Upper lobe of left lung (tissue), 6 donors: ENCODE data around the gene CD247. TPM values are rescaled to one million over a fixed set of nuclear protein-coding genes. Genes with fewer than 3 reads are reported as not detected.

Experiments
- ATAC-seq, 2 donors: fragments of 200-7000 bp; cut with Tn5 transposase; one replicate each; pipeline ENCODE4 v1.9.1; 2022; ENCODE audit warnings: mild to moderate bottlenecking in 2 of 2, moderate library complexity in 2 of 2; ENCODE audit not compliant: low FRiP score in 2 of 2
- DNase-seq, 2 donors: peaks; one replicate each; pipeline ENCODE4 v3.0.0-alpha.2; 2019 to 2020
- H3K27ac ChIP-seq, 4 donors: fragments of 200-600 bp; sonication (generic); one replicate each; pipeline ENCODE4 v1.5.1; 2016 to 2019
- H3K27me3 ChIP-seq, 4 donors: fragments of 200-600 bp; sonication (generic); one replicate each; pipeline ENCODE4 v1.5.1; 2017 to 2019
- H3K36me3 ChIP-seq, 4 donors: fragments of 200-600 bp; sonication (generic); one replicate each; pipeline ENCODE4 v1.5.1; 2016 to 2019
- H3K4me1 ChIP-seq, 4 donors: fragments of 200-600 bp; sonication (generic); one replicate each; pipeline ENCODE4 v1.5.1; 2018 to 2019
- H3K4me3 ChIP-seq, 4 donors: fragments of 200-600 bp; sonication (generic); one replicate each; pipeline ENCODE4 v1.5.1; 2017 to 2019; ENCODE audit warnings: mild to moderate bottlenecking in 2 of 4, moderate library complexity in 1 of 4
- H3K9me3 ChIP-seq, 4 donors: fragments of 200-600 bp; sonication (generic); one replicate each; pipeline ENCODE4 v1.5.1; 2018 to 2019
- CTCF ChIP-seq, 6 experiments: fragments of 450-650 bp in 4 of 6; fragments of 200-600 bp in 2 of 6; sonication (generic) in 2 of 6; IDR thresholded peaks; one replicate each; pipeline ENCODE4 v1.5.1; 2016 to 2019; ENCODE audit warnings: antibody characterized with exemption in 6 of 6
- EP300 ChIP-seq, 4 donors: sonication (generic); formaldehyde crosslinking; IDR thresholded peaks; one replicate each; pipeline ENCODE4 v1.5.1; 2017; ENCODE audit warnings: antibody characterized with exemption in 4 of 4, control low read depth in 2 of 4
- POLR2A ChIP-seq, 4 donors: fragments of 450-650 bp; IDR thresholded peaks; one replicate each; pipeline ENCODE4 v1.5.1; 2016 to 2017; ENCODE audit warnings: antibody characterized with exemption in 4 of 4, mild to moderate bottlenecking in 2 of 4
- POLR2AphosphoS5 ChIP-seq, 2 donors: sonication (generic); formaldehyde crosslinking; IDR thresholded peaks; one replicate each; pipeline ENCODE4 v1.5.1; 2017; ENCODE audit warnings: antibody characterized with exemption in 2 of 2
- whole genome bisulfite sequencing, 2 donors: methylation state at CpG; one replicate each; pipeline ENCODE4 v1.1.5; 2017 to 2018; 5-methylcytosine and 5-hydroxymethylcytosine counted together
- total RNA-seq, 6 donors: library from RNA; depleted of rRNA in 4 of 6; stranded (reverse); fragments of >200 nt in 4 of 6; gene quantifications; one replicate each; pipeline versions ENCODE4 v1.1.0 to v1.2.1, GENCODE V29; 2016 to 2021
- donor health status: DM: no; HTN: no; CAD: no; lungs with moderate emphysema.
- donor health status: DM: no; HTN: yes; CAD: no; lungs with severe emphysema.

The CD247 gene
- total RNA-seq, 6 donors from 2014 or later: 5.0 to 14.7 (median 8.7) TPM

GRCh38 chr1:167412072-167412471 is 106.3 kb downstream of the CD247 start:
- WGBS, 2 donors: 83 to 88% methylated on average over 4 of the region's 4 CpGs
- TF ChIP-seq POLR2A (IDR thresholded peaks at IDR 0.05): no peak
- TF ChIP-seq POLR2AphosphoS5 (IDR thresholded peaks at IDR 0.05): no peak
- no peak for TF ChIP-seq EP300 (IDR thresholded peaks at IDR 0.05)
- no peak for TF ChIP-seq CTCF (IDR thresholded peaks at IDR 0.05)
- peaks cover 0 to 9% (median 5%) of the 10 kb centered on the region in 4 donors for H3K4me1 ChIP-seq
- DNase-seq: no peak
- ATAC-seq: no peak
- H3K27ac ChIP-seq: no peak overlapping the region
- no peak overlapping the region for H3K4me3 ChIP-seq
- no peaks in the 10 kb centered on the region for H3K27me3 ChIP-seq
- no peaks in the 10 kb centered on the region for H3K9me3 ChIP-seq
- peaks cover 4 to 47% (median 9%) of the 10 kb centered on the region in 4 donors for H3K36me3 ChIP-seq

DNA sequence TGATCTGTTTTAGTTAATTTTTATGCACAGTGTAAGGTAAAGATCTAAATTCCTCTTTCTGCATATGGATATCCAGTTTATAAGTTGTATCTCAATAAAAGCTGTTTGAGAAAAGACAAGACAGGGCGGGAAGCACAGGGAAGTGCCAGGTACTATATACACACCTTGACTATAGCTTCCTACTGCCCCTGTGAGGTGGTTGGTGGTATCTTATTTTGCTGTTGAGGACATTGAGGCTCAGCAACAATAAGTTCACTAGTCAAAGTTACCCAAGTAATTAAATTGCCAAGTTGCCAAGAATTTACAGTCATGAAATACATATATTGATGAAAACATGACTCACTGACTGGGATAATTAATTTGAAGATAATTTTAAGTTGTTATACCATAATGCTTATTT is 109.1 kb downstream of the CD247 start:
- Histone ChIP-seq H3K27ac (no peak overlapping the region), H3K27me3 (no peaks in the 10 kb centered on the region), H3K36me3 (peaks cover 4 to 35% (median 5%) of the 10 kb centered on the region in 4 donors), H3K4me3 (no peak overlapping the region), H3K9me3 (no peaks in the 10 kb centered on the region), H3K4me1 (peaks cover 0 to 14% (median 7%) of the 10 kb centered on the region in 4 donors)
- TF ChIP-seq EP300 (IDR thresholded peaks at IDR 0.05) (no peak), POLR2AphosphoS5 (IDR thresholded peaks at IDR 0.05) (no peak), CTCF (IDR thresholded peaks at IDR 0.05) (no peak), POLR2A (IDR thresholded peaks at IDR 0.05) (no peak)
- no peak for DNase-seq
- WGBS, 2 donors: 88 to 100% methylated on average over 1 of the region's 1 CpG
- no peak for ATAC-seq

DNA sequence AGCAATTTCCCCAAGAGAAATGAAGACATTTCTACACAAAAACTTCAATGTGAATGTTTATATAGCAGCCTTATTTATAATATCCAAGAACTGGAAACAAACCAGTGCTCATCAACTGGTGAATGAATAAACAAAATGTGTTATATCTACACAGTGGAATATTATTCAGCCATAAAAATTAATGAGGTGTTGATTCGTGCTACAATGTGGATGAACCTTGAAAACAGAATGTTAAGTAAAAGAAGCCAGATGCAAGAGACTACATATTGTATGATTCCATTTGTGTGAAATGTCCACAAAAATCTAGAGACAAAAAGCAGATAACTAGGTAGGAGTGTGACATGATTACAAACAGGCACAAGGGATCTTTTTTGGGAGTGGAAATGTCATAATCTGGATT is 110.0 kb downstream of the CD247 start:
- ATAC-seq: no peak
- Histone ChIP-seq H3K4me1 (peaks cover 0 to 21% (median 14%) of the 10 kb centered on the region in 4 donors), H3K9me3 (no peaks in the 10 kb centered on the region), H3K27ac (no peak overlapping the region), H3K36me3 (peaks cover 4 to 30% (median 5%) of the 10 kb centered on the region in 4 donors), H3K4me3 (no peak overlapping the region), H3K27me3 (no peaks in the 10 kb centered on the region)
- no peak for TF ChIP-seq EP300 (IDR thresholded peaks at IDR 0.05)
- no peak for TF ChIP-seq POLR2AphosphoS5 (IDR thresholded peaks at IDR 0.05)
- TF ChIP-seq CTCF (IDR thresholded peaks at IDR 0.05): no peak
- no peak for TF ChIP-seq POLR2A (IDR thresholded peaks at IDR 0.05)
- 90 to 94% methylated on average over 1 of the region's 1 CpG for WGBS, 2 donors
- no peak for DNase-seq

- Histone ChIP-seq H3K4me1 (peaks cover 0 to 22% (median 15%) of the 10 kb centered on the region in 4 donors), H3K27me3 (no peaks in the 10 kb centered on the region), H3K9me3 (no peaks in the 10 kb centered on the region), H3K4me3 (no peak overlapping the region), H3K36me3 (peaks cover 0 to 25% (median 0%) of the 10 kb centered on the region in 4 donors), H3K27ac (no peak overlapping the region)
- DNase-seq (no peak), ATAC-seq (no peak)
- TF ChIP-seq EP300 (IDR thresholded peaks at IDR 0.05) (no peak), CTCF (IDR thresholded peaks at IDR 0.05) (no peak), POLR2AphosphoS5 (IDR thresholded peaks at IDR 0.05) (no peak), POLR2A (IDR thresholded peaks at IDR 0.05) (no peak)
- 62 to 69% methylated on average over 3 of the region's 3 CpGs for WGBS, 2 donors
These were observed 113.4 kb downstream of the CD247 start for GRCh38 chr1:167404908-167405307.
